K562 (cell line): ENCODE measurements around the gene ATP5F1D. TPM values are rescaled to one million over a fixed set of nuclear protein-coding genes. Genes with fewer than 3 reads are reported as not detected.

ENCODE experiments used
- ATAC-seq: fragments of 200-7000 bp; cut with Tn5 transposase; 3 replicates; pipeline ENCODE4 v1.9.1; 2020; ENCODE audit warnings: moderate library complexity
- BruUV-seq: library from RNA; stranded (reverse); fragments of 400-500 nt; replicated peaks from 2 replicates; lab custom pipeline; 2021; lab: Mats Ljungman, UMichigan
- CTCF ChIA-PET: fragments of 300-600 bp; formaldehyde crosslinking; extraction: SDS; loops from one replicate; lab custom pipeline; 2021; ENCODE audit warnings: low intra/inter-chr PET ratio; lab: Yijun Ruan, JAX
- POLR2A ChIA-PET: fragments of 300-600, 350-650 bp; sonication (Branson Sonifier 250); formaldehyde crosslinking; extraction: SDS; loops from one replicate; lab custom pipeline; 2021; ENCODE audit warnings: antibody characterized with exemption, inconsistent platforms; lab: Yijun Ruan, JAX
- DNase-seq, 4 experiments: peaks; one replicate each; pipeline versions ENCODE4 v3.0.0 to v3.0.0-alpha.2; 2011 to 2018; ENCODE audit warnings: low spot score in 3 of 4, mixed read lengths in 3 of 4; ENCODE audit errors: extremely low read depth in 1 of 4
- FAIRE-seq: peaks from 2 replicates; lab custom pipeline; 2011; peaks lifted over from hg19 to GRCh38; lab: Jason Lieb, UNC
- H2AFZ ChIP-seq: 2 replicates; pipeline ENCODE4 v1.6.0; 2011; ENCODE audit warnings: low read depth, low read length, control low read depth, inconsistent platforms
- H3K27ac ChIP-seq: fragments of 200-600 bp; 3 replicates; pipeline ENCODE4 v1.8.0; 2011; ENCODE audit warnings: low read depth, mild to moderate bottlenecking, control low read depth, inconsistent platforms, low read length, moderate library complexity, mixed read lengths; ENCODE audit errors: extremely low read depth
- H3K27me3 ChIP-seq, 2 experiments: fragments of 300-600 bp in 1 of 2; 2 replicates in 1 of 2; 3 replicates in 1 of 2; pipeline versions ENCODE4 v1.6.0 to v1.8.0; 2011; ENCODE audit warnings: inconsistent platforms in 2 of 2, low read length in 2 of 2, mild to moderate bottlenecking in 1 of 2, mixed read lengths in 1 of 2, moderate library complexity in 1 of 2; ENCODE audit not compliant: control insufficient read depth in 2 of 2, insufficient read depth in 2 of 2
- H3K36me3 ChIP-seq: fragments of 300-600 bp; 3 replicates; pipeline ENCODE4 v1.8.0; 2011; ENCODE audit warnings: mild to moderate bottlenecking, low read length, inconsistent platforms; ENCODE audit not compliant: control insufficient read depth, insufficient read depth
- H3K4me1 ChIP-seq, 2 experiments: fragments of 200-600 bp in 1 of 2; replicated peaks in 1 of 2; 2 replicates in 1 of 2; 3 replicates in 1 of 2; pipeline versions ENCODE4 v1.5.1 to v1.8.0; 2011; ENCODE audit warnings: inconsistent platforms in 2 of 2, low read length in 2 of 2, mild to moderate bottlenecking in 1 of 2, mixed read lengths in 1 of 2, moderate library complexity in 1 of 2; ENCODE audit not compliant: control insufficient read depth in 2 of 2, insufficient read depth in 2 of 2
- H3K4me2 ChIP-seq: 2 replicates; pipeline ENCODE4 v1.6.1; 2011; ENCODE audit warnings: low read length, control low read depth, inconsistent platforms, mixed read lengths; ENCODE audit not compliant: insufficient read depth
- H3K4me3 ChIP-seq: fragments of 200-600 bp; sonication (generic), shearing (Covaris generic); 2 replicates; pipeline ENCODE4 v1.5.1; 2016; ENCODE audit warnings: control low read depth, inconsistent platforms
- H3K79me2 ChIP-seq: fragments of 200-600 bp; 3 replicates; pipeline ENCODE4 v1.8.0; 2011; ENCODE audit warnings: low read length, inconsistent platforms; ENCODE audit not compliant: control insufficient read depth, insufficient read depth
- H3K9ac ChIP-seq, 2 experiments: 2 replicates each; pipeline versions ENCODE4 v1.6.0 to v1.6.1; 2011; ENCODE audit warnings: low read depth in 2 of 2, low read length in 2 of 2, control low read depth in 1 of 2, inconsistent platforms in 1 of 2, mild to moderate bottlenecking in 1 of 2, mixed read lengths in 1 of 2; ENCODE audit not compliant: insufficient read depth in 1 of 2
- H3K9me1 ChIP-seq: one replicate; pipeline ENCODE4 v1.6.0; 2011; ENCODE audit warnings: inconsistent platforms, mild to moderate bottlenecking, low read length, moderate library complexity; ENCODE audit not compliant: control insufficient read depth, insufficient read depth
- H3K9me3 ChIP-seq: replicated peaks from 2 replicates; pipeline ENCODE4 v1.5.1; 2011; ENCODE audit warnings: low read depth, low read length, inconsistent platforms; ENCODE audit not compliant: control insufficient read depth, insufficient read depth
- H4K20me1 ChIP-seq: replicated peaks from 2 replicates; pipeline ENCODE4 v1.6.1; 2011; ENCODE audit warnings: low read length, inconsistent platforms, mixed read lengths; ENCODE audit not compliant: control insufficient read depth, insufficient read depth
- MED1 ChIP-seq: sonication (generic); formaldehyde crosslinking; IDR thresholded peaks from 2 replicates; pipeline ENCODE4 v1.8.1; 2023; ENCODE audit warnings: missing genetic modification reagents, borderline replicate concordance
- MTA2 ChIP-seq: fragments of 450-650 bp; IDR thresholded peaks from 2 replicates; pipeline ENCODE4 v1.6.1; 2016; ENCODE audit warnings: low read depth
- POLR2A ChIP-seq: fragments of 450-650 bp; conservative IDR thresholded peaks from 2 replicates; pipeline ENCODE4 v1.6.1; 2016
- POLR2G ChIP-seq: fragments of 200-400 bp; formaldehyde crosslinking; IDR thresholded peaks from 2 replicates; pipeline ENCODE4 v1.6.1; 2017; ENCODE audit warnings: low read depth, mild to moderate bottlenecking, antibody characterized with exemption, low read length, moderate library complexity
- RBFOX2 ChIP-seq: fragments of 200-400 bp; formaldehyde crosslinking; IDR thresholded peaks from 2 replicates; pipeline ENCODE4 v1.6.1; 2017; ENCODE audit warnings: low read depth, mild to moderate bottlenecking, low read length, moderate library complexity
- SMAD1 ChIP-seq: fragments of 150-350 bp; IDR thresholded peaks from 2 replicates; pipeline ENCODE4 v1.6.1; 2014; ENCODE audit warnings: low read length, low read depth; ENCODE audit not compliant: partially characterized antibody
- ZNF707 ChIP-seq: fragments of 250-450 bp; sonication (Bioruptor Pico); conservative IDR thresholded peaks from 2 replicates; pipeline ENCODE4 v1.8.0; 2022; ENCODE audit warnings: inconsistent platforms, mild to moderate bottlenecking, moderate library complexity
- WGBS: fragments of 100-300 bp; shearing (Covaris generic); methylation state at CpG from one replicate; pipeline ENCODE4 v1.1.6; 2016; ENCODE audit warnings: low coverage, mixed read lengths; ENCODE audit not compliant: insufficient coverage; ENCODE audit errors: missing lambda C conversion rate; 5-methylcytosine and 5-hydroxymethylcytosine counted together
- in situ Hi-C: fragments of 300-500 bp; cut with MboI; formaldehyde crosslinking; loops from 4 replicates; pipeline ENCODE4 v1.15.0; 2018; ENCODE audit warnings: inconsistent platforms, mixed read lengths
- intact Hi-C: fragments of 100-400 bp; cut with micrococcal nuclease; formaldehyde crosslinking; loops from 2 replicates; pipeline ENCODE4 v1.14.2; 2022
- polyA plus RNA-seq, 8 experiments: library from polyadenylated mRNA; depleted of rRNA in 4 of 8; stranded (reverse) in 5 of 8; unstranded in 3 of 8; fragments of >200 nt; fragmentation: Nextera tagmentation in 2 of 8; fragmentation: Illumina TruSeq in 1 of 8; extraction: Ambion mirVana in 2 of 8; extraction: Trizol in 1 of 8; gene quantifications; 2 replicates each; pipeline versions ENCODE4 v1.2.1 to v1.2.3, GENCODE V29; 2011 to 2014; ENCODE audit warnings: inconsistent platforms in 1 of 8, missing spikeins in 1 of 8
- total RNA-seq, 7 experiments: library from RNA; depleted of rRNA in 6 of 7; stranded (reverse); fragments of >200 nt in 6 of 7; fragmentation: Illumina TruSeq in 2 of 7; extraction: Trizol in 2 of 7; gene quantifications; 2 replicates each; pipeline versions ENCODE4 v1.2.1 to v1.2.3, GENCODE V29; 2011 to 2021; ENCODE audit warnings: low replicate concordance in 1 of 7
- TF ChIP-seq, protein P1 (sequence below): sonication (generic); formaldehyde crosslinking; IDR thresholded peaks from 2 replicates; pipeline ENCODE4 v1.8.0; 2023; ENCODE audit warnings: mild to moderate bottlenecking, missing genetic modification reagents
- TF ChIP-seq, protein P2 (sequence below), 2 experiments: fragments of 450-650 bp; conservative IDR thresholded peaks; 2 replicates each; pipeline ENCODE4 v1.6.1; 2017; ENCODE audit warnings: mild to moderate bottlenecking in 2 of 2, moderate library complexity in 2 of 2
- TF ChIP-seq, protein P3 (sequence below): fragments of 250-450 bp; sonication (Bioruptor Pico); IDR thresholded peaks from 2 replicates; pipeline ENCODE4 v1.9.0; 2021; ENCODE audit warnings: mild to moderate bottlenecking, inconsistent platforms
- TF ChIP-seq, protein P4 (sequence below): fragments of 250-450 bp; sonication (Bioruptor Pico); IDR thresholded peaks from 2 replicates; pipeline ENCODE4 v1.4.0; 2020
- TF ChIP-seq, protein P5 (sequence below): fragments of 250-450 bp; sonication (Bioruptor Pico); IDR thresholded peaks from 2 replicates; pipeline ENCODE4 v1.9.0; 2021; ENCODE audit warnings: mild to moderate bottlenecking
- TF ChIP-seq, protein P6 (sequence below): sonication (generic); formaldehyde crosslinking; IDR thresholded peaks from 2 replicates; pipeline ENCODE4 v1.9.0; 2022; ENCODE audit warnings: mild to moderate bottlenecking, missing genetic modification reagents

Gene ATP5F1D
- total and polyA plus RNA-seq, 9 of the 15 experiments (the other 6 are each of a cell fraction or from before 2014, with no cell fraction given) = 3.9 to 409 (median 36.8) TPM

DNA sequence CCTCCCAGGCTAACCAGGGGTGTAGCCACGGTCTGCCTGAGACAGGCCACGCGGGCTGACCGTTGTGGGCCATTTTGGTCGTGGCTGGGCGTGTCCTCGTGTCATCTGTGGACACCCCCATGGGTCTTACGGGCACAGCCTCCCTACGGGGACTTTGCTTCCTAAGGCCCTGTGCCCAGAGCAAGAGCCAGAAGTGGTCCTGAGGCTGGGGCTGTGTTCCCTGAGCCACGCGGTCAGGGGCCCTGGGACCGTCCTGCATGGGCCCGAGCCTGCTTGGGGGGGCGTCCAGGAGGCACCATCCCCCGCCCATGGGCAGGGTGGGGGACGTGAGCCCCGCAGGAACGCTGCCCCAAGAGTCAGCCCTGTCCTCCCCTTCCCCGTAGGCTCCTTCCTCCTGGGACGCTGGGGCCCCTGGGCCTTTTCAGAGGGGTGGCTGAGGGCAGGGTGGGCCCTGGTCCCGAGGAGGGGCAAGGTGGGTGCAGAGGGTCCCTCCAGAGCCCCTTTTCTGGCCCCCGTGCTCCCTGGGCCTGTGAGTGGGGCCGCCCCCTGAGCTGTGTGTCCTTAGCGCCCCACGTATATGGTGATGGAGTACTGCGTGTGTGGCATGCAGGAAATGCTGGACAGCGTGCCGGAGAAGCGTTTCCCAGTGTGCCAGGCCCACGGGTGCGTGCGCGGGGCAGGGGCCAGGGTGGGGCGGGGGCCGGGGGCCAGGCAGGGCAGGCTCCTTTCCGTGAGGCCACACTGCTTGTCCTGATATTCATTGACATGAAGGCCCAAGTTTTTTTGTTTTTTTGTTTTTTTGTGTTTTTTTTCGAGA, 22.6 kb upstream of the ATP5F1D start:
- in situ Hi-C loops = no loop called here
- H3K27me3 ChIP-seq = no peaks in the 10 kb centered on the region
- H3K9me1 ChIP-seq = peaks cover 14% of the 10 kb centered on the region
- peaks cover 13 to 89% of the 10 kb centered on the region in 2 experiments; a peak in 4 of 5 replicates for H3K4me1 ChIP-seq
- no TSS peak for BruUV-seq
- FAIRE-seq = no peak
- 90% methylated on average over 23 of the region's 37 CpGs for WGBS
- CTCF ChIA-PET = interaction anchor here (0.8 kb wide), 1 partner anchor 170 kb away, joined by 3 read pairs; no protein-coding TSS in a partner anchor
- TF ChIP-seq MED1 = no peak
- no peak for TF ChIP-seq MTA2
- TF ChIP-seq, protein P1, sequence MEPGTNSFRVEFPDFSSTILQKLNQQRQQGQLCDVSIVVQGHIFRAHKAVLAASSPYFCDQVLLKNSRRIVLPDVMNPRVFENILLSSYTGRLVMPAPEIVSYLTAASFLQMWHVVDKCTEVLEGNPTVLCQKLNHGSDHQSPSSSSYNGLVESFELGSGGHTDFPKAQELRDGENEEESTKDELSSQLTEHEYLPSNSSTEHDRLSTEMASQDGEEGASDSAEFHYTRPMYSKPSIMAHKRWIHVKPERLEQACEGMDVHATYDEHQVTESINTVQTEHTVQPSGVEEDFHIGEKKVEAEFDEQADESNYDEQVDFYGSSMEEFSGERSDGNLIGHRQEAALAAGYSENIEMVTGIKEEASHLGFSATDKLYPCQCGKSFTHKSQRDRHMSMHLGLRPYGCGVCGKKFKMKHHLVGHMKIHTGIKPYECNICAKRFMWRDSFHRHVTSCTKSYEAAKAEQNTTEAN (CRISPR knock-in tag) = no peak
- no peak for TF ChIP-seq POLR2A
- no peak for TF ChIP-seq SMAD1
- TF ChIP-seq, protein P2, sequence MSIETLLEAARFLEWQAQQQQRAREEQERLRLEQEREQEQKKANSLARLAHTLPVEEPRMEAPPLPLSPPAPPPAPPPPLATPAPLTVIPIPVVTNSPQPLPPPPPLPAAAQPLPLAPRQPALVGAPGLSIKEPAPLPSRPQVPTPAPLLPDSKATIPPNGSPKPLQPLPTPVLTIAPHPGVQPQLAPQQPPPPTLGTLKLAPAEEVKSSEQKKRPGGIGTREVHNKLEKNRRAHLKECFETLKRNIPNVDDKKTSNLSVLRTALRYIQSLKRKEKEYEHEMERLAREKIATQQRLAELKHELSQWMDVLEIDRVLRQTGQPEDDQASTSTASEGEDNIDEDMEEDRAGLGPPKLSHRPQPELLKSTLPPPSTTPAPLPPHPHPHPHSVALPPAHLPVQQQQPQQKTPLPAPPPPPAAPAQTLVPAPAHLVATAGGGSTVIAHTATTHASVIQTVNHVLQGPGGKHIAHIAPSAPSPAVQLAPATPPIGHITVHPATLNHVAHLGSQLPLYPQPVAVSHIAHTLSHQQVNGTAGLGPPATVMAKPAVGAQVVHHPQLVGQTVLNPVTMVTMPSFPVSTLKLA (conservative IDR thresholded peaks at IDR 0.05) = no peak
- TF ChIP-seq, protein P3, sequence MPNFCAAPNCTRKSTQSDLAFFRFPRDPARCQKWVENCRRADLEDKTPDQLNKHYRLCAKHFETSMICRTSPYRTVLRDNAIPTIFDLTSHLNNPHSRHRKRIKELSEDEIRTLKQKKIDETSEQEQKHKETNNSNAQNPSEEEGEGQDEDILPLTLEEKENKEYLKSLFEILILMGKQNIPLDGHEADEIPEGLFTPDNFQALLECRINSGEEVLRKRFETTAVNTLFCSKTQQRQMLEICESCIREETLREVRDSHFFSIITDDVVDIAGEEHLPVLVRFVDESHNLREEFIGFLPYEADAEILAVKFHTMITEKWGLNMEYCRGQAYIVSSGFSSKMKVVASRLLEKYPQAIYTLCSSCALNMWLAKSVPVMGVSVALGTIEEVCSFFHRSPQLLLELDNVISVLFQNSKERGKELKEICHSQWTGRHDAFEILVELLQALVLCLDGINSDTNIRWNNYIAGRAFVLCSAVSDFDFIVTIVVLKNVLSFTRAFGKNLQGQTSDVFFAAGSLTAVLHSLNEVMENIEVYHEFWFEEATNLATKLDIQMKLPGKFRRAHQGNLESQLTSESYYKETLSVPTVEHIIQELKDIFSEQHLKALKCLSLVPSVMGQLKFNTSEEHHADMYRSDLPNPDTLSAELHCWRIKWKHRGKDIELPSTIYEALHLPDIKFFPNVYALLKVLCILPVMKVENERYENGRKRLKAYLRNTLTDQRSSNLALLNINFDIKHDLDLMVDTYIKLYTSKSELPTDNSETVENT (CRISPR knock-in tag) = no peak
- TF ChIP-seq ZNF707 = no peak
- TF ChIP-seq, protein P4, sequence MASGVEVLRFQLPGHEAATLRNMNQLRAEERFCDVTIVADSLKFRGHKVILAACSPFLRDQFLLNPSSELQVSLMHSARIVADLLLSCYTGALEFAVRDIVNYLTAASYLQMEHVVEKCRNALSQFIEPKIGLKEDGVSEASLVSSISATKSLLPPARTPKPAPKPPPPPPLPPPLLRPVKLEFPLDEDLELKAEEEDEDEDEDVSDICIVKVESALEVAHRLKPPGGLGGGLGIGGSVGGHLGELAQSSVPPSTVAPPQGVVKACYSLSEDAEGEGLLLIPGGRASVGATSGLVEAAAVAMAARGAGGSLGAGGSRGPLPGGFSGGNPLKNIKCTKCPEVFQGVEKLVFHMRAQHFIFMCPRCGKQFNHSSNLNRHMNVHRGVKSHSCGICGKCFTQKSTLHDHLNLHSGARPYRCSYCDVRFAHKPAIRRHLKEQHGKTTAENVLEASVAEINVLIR (CRISPR knock-in tag) = no peak
- TF ChIP-seq, protein P5, sequence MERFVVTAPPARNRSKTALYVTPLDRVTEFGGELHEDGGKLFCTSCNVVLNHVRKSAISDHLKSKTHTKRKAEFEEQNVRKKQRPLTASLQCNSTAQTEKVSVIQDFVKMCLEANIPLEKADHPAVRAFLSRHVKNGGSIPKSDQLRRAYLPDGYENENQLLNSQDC = no peak
- peak; percentile 49; the same call in 1 of the 2 replicates for TF ChIP-seq RBFOX2
- TF ChIP-seq, protein P6, sequence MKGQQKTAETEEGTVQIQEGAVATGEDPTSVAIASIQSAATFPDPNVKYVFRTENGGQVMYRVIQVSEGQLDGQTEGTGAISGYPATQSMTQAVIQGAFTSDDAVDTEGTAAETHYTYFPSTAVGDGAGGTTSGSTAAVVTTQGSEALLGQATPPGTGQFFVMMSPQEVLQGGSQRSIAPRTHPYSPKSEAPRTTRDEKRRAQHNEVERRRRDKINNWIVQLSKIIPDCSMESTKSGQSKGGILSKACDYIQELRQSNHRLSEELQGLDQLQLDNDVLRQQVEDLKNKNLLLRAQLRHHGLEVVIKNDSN (CRISPR knock-in tag) = no peak
- peak; percentile 58; the same call in 1 of the 2 replicates for TF ChIP-seq POLR2G
- TF ChIP-seq, all 486 proteins: peak for 2
- ATAC-seq (no peak), DNase-seq (no peak)
- peak overlapping the region in 1 of 2 experiments; percentile 61; a peak in 2 of 4 replicates for H3K9ac ChIP-seq
- no peak overlapping the region for H2AFZ ChIP-seq
- no peak overlapping the region for H3K27ac ChIP-seq
- H3K4me2 ChIP-seq = no peak overlapping the region
- H3K9me3 ChIP-seq = no peaks in the 10 kb centered on the region
- H3K79me2 ChIP-seq = peaks cover 71% of the 10 kb centered on the region
- POLR2A ChIA-PET = interaction anchor here (0.5 to 2.1 kb wide), 5 partner anchors 14 to 192 kb away, joined by 3 to 7 read pairs (median 5); partner anchors contain the start of gene CIRBP
- peaks cover 49% of the 10 kb centered on the region for H4K20me1 ChIP-seq
- H3K36me3 ChIP-seq = peaks cover 80% of the 10 kb centered on the region; the same call in 2 of the 3 replicates
- intact Hi-C loops = no loop called here
- H3K4me3 ChIP-seq = no peak overlapping the region
